Esophagus mucosa (tissue), 1 donor: ENCODE results near the gene CD72. TPM values are rescaled to one million over a fixed set of nuclear protein-coding genes. Genes with fewer than 3 reads are reported as not detected.
"Not testable (repeated sequence)": the region's sequence is repeated elsewhere in the genome, so short reads cannot be mapped to it uniquely, and the experiment has no call there.

Experiments
- ATAC-seq: fragments of 200-7000 bp; cut with Tn5 transposase; one replicate; pipeline ENCODE4 v1.9.1; 2020
- total RNA-seq: library from RNA; stranded (reverse); gene quantifications from one replicate; pipeline ENCODE4 v1.2.4, GENCODE V29; 2023
- donor health status: DM: yes; HTN: yes; CAD: no.

The CD72 gene
- total RNA-seq, 1 donor from 2014 or later, result 0.52 TPM

DNA sequence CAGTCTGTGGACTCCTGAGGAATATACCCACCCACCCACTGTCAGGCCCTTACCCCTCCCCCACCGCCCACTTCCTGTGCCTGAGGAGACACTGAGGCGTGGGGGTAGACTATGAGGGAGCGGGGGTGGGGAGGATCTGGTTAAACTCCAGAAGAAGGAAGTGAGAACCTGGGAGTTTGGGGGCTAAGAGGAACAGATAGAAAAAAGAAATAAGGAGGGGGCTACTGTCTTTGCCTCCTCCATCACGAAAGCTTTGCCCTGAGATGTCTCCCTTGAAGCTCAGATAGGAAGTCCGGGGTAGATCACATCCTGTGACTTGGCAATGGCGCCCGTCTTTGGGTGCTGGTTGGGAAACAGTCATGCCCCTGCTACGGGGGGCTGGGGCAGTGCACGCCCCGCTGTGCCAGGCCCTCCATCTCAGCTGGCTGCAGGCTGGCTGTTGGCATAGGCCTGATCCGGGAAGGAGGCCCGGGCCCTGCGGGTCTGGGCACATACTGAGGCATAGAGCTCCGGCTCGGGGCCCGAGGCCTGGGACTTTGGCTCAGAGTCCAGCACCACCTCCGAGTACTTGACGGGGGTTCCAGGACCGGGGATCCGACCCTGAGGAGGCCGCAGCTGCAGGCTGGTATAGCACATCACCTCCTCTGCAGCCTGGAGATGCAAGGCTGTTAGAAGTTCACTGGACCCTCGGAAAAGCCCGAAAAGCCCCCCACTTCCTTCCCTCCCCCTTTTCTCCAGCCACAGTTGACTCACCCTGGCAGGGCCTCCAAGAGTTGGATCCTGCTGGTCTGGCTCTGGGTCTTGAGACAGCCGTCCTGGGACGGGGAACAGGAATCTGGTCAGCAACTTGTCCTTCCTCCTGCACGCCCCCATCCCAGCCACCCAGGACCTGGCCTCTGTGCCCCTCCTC is 31.5 kb upstream of the CD72 start:
- ATAC-seq, result no peak

DNA sequence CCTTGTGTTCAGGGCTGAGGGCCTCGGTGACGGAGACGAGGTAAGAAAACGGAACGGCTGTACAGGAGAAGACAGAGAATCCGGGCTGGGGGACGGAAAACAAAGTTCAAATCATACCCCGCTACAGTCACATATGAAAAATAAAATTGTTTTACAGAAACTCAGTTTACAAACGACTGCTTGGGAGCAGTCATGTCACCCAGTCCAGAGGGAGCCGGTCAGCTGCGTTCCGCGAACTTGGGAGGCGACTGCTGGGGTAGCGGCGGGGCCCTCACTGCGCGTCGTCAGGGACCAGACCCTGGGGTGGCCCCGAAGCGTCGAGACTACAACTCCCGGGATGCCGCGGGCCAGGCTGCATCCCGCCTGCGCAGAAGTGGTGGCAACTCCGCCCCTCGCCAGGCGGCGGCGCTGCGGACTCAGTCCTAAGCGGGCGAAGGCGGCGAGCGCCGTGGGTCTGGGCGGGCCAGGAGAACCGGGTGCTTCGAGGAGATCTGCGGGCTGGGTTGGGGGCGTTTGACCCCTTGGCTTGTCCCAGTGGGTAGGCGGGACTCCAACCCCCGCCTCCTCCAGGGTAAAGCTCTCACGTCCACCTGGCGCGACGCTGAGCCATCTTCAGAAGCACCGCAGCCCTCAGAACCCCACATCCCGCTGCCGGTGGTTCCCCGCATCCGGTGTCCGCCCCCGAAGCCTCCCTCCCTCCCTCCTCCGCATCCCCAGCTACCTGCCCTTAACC is 28.5 kb upstream of the CD72 start:
- peak; percentile 95 for ATAC-seq

DNA sequence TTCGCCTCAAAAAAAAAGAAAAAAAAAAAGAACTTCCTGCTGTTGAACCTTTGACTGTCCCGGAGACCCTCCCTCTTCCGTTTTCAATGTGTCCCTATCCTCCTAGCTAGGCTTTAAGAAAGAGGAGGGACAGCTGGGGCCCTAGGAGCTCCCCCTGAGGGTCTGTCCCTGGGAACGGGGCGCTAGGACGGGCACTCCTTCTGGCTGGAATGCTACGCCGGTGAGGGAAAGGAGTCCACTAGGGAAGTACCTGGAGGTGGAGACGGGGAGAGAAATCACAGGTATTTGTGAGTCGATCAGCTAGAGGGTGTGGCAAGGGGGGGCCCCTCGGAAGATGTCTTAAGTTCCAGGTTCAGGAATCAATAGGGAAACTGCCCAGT is 27.9 kb upstream of the CD72 start:
- peak; percentile 14 for ATAC-seq

DNA sequence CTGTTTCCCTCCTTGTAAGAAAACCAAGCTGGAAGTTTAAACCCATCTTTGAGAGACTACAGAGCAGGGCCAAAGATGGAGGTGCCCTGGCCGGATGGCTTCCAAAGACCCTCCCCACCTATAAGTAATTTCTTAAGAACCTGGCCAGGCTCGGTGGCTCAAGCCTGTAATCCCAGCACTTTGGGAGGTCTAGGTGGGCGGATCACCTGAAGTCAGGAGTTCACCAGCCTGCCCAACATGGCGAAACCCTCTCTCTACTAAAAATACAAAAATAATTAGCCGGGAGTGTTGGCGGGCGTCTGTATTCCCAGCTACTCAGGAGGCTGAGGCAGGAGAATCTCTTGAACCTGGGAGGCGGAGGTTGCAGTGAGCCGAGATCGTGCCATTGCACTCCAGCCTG is 27.5 kb upstream of the CD72 start:
- ATAC-seq, result not testable (repeated sequence)

DNA sequence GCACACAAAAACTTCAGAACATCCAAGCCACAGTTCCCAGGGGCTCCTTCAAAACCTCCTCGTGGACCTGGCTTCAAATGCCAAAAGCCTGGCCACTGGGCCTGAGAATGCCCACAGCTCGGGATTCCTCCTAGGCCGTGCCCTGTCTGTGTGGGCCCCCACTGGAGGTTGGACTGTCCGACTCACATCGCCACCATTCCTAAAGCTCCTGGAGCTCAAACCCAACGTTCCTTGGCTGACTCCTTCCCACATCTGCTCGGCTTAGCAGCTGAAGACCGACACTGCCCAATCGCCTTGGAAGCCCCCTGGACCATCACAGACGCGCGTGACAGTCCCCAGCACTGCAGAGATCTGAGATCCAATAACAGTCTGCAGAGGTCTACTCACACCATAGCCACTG is 24.8 kb upstream of the CD72 start:
- no peak for ATAC-seq

DNA sequence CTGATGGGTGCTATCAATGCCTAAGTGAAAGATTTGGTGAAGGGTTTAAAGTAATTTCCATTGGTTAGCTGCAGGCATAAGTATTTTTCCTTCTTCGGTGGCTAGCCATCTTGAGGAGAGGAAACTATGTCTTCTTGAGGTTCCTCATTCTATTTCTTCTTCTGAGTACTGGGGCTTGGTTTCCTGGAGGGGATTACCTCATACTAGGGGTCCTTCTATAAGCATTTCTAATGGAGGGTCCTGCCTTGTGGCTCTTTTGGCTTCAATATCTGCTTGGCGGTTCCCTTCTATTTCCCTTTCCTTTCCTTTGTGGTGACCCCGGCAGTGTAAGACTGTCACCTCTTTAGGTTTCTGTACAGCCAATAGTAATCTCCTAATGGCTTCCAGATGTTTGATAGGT is 23.3 kb upstream of the CD72 start:
- not testable (repeated sequence) for ATAC-seq

DNA sequence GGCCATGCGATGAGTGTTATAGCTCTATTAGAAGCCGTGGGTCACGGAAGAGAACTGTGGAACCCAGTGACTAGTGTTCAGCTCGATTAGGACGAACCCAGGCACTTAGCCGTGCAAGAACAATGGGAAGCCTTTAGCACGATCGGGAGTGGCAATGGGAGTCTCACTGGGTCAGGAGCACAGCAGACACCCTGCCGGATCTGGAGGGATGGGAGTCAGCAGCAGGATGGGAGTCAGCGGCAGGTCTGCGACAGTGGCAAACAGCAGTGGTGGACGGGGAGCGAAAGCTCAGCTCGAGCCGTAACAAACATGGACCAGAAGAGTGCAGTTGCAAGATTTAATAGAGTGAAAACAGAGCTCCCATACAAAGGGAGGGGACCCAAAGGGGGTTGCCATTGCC is 22.2 kb upstream of the CD72 start:
- ATAC-seq, result not testable (repeated sequence)

DNA sequence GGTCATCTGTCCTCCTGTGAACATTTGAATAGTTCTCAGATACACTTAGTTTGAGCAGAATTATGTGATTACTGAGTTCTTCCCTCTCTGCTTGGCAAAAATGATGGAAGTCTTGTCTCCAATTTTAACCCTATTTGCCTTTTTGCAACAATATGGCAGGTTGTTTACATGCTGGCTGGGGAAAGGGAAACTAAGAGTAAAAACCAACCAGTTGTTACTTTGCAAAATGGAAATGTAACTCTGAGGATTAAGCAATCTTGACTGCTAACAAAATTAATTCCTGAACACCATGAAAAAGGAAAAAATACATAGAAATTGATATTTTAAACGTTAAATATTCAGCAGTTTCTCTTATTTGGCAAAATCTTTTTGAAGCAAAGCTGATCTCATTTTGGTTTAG is 21.4 kb upstream of the CD72 start:
- ATAC-seq, result no peak

DNA sequence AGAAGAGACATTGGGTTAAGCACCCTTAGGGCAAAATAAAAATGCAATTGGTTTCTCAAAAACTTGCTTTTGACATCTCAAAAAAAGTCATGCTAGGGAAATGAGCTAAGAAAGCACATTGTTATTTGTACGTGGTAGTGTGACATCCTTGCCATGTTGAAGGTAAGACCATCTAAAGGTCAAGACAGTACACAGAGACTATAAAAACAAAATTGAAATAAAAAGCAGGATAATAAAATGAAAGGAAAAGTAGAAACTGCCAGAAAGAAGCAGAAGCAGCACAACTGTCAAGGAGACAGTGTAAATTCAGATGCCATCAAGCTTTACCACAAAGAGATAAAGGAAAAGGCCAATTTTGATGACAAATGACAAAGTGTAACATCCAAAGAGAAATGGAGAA is 21.0 kb upstream of the CD72 start:
- ATAC-seq, result not testable (repeated sequence)

DNA sequence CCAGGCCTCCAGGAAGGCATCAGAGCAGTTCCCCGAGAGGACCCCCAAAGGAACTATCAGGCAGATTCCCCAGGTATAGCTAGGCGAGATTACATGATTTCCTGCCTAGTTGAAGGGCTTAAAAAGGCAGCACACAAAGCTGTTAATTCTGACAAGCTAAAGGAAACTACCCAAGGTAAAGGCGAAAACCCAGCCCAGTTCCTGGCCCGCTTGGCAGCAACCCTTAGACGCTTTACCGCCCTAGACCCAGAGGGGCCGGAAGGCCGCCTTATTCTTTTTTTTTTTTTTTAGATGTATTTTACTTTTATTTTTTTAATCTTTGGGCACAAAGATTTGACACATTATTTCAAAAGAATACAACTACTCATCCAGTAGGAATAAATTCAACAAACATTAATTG is 20.5 kb upstream of the CD72 start:
- not testable (repeated sequence) for ATAC-seq

DNA sequence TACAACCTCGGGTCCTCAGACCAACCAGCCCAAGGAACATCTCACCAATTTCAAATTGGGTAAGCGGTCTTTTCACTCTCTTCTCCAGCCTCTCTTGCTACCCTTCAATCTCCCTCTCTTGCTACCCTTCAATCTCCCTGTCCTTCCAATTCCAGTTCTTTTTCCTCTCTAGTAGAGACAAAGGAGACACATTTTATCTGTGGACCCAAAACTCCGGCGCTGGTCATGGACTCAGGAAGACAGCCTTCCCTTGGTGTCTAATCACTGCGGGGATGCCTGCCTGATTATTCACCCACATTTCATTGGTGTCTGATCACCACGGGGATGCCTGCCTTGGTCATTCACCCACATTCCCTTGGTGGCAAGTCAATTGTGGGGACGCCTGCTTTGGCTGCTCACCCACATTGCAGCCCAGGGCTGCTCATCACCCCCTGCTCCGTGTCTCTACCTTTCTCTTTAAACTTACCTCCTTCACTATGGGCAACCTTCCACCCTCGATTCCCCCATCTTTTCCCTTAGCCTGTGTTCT is 19.3 kb upstream of the CD72 start:
- not testable (repeated sequence) for ATAC-seq

DNA sequence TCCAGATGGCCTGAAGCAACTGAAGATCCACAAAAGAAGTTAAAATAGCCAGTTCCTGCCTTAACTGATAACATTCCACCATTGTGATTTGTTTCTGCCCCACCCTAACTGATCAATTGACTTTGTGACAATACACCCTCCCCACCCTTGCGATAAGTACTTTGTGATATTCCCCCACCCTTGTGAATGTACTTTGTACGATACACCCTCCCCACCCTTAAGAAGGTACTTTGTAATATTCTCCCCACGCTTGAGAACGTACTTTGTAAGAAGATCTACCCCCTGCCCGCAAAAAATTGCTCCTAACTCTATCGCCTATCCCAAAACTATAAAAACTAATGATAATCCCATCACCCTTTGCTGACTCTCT is 18.6 kb upstream of the CD72 start:
- not testable (repeated sequence) for ATAC-seq

DNA sequence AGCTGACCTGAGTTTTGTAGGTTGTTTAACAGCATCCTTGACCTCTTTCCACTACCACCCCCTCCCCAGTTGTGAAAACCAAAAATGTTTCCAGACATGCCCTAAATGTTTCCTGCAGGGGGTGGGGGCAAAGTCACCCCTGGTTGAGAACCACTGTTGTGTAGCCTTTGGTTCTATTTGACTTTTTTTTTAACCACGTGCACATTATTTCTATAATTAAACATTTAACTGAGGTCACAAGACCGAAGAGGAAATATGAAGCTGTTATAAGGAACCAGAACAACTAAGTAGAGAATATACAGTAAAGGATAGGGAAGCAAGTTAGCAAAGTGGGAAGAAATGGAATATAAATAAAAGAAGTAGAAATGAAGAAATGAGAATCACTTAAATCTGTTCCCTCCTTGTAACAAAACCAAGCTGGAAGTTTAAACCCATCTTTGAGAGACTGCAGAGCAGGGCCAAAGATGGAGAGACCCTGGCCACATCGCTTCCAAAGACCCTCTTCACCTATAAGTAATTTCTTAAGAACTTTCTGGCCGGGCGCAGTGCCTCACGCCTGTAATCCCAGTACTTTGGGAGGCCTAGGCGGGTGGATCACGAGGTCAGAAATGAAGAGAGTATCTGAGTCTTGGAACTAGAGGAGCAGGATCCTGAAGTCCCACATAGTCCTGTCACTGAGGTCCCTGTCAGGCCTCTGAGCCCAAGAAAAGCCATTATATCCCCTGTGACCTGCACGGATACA is 18.1 kb upstream of the CD72 start:
- ATAC-seq, result no peak

DNA sequence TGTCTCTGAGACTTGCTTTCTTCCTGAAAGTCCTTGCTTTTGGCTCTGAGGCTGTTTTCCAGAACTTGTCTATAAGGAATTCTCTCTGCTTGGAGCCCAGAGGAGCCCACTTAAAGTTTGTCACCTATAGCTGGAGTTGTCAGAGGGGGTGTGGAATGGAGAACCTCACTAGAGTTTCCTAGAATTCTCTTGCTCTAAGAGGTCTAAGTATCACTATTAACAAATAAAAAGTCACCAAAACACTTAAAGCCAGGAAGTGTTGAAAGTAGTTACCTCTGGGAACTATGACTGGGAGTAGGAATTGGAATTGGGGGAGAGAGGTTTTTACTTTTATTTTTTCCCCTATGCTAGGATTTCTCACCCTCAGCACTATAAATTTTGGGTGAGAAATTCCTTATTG is 17.5 kb upstream of the CD72 start:
- no peak for ATAC-seq

DNA sequence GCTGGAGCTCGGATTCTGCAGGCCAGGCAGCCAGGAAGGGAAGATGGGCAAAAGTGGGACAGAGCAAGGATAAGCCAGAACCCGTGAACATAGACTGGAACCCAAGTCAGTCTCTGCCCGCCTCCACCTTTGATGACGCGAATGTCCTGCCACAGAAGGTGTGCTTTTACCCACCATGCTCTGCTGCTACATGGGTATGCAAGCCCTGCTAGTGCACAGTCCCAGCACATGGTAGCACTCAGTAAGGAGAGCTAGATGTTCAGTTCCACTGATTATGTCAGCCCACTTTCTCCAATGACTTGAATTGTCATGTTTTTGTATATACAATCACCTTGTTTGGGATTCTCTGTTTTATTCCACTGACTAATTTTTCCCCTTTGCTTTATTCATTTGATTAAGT is 11.4 kb upstream of the CD72 start:
- ATAC-seq, result no peak

DNA sequence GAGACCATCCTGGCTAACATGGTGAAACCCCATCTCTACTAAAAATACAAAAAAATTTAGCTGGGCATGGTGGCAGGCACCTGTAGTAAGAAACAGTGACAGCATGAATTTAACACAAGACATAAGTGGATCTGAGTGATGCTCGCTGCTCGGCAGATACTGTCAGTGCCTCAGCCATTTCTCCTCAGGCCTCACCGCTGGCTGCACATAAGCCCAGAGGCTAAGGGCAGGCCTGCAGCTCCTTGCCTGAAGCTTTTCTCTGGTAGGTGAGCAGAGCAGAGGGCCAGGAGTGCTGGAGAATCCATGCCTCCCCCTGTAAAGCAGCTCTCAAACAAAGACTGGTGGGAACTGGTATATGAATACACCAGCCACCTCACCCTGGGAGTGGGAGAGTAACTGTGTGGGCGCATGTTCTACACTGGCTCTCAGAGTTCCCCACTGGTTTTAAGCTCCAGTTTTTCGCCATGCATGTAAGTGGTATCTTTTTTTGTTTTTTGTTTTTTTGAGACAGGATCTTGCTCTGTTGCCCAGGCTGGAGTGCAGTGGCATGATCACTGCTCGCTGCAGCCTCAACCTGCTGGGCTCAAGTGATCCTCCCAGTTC is 10.3 kb upstream of the CD72 start:
- no peak for ATAC-seq

DNA sequence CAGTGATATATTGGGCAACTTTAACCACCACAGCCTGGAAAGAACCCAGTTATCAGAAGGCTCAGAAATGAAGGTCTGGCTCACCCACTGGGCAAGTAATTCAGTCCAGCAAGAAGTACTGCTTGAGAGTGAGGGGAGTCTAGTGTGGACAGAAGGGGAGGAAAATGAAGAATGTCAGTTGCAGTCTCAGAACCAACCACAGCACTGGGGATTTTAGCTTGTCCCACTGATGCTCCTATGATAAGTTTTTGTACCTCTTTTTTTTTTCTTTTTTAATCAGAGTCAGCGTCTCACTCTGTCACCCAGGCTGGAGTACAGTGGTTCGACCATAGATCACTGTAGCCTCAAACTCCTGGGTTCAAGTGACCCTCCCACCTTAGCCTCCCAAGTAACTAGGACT is 9.4 kb upstream of the CD72 start:
- no peak for ATAC-seq

DNA sequence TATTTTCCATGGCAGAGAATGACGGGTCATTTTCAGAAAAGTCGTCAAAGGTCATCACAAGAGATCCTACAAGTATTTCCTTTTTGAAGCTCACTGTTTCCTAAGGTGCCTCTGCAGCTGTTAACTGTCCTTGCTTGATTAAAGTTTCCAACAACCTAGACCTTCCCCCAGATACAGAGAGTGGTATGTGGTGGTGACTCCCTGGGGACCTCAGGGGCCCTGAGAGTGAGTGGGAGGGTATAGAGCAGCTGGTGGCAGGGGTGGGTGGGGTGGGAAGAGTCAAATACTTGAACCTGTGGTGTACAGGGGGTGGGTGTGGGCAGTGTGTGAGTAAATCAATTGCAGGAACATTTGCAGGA is 1.6 kb upstream of the CD72 start:
- no peak for ATAC-seq

DNA sequence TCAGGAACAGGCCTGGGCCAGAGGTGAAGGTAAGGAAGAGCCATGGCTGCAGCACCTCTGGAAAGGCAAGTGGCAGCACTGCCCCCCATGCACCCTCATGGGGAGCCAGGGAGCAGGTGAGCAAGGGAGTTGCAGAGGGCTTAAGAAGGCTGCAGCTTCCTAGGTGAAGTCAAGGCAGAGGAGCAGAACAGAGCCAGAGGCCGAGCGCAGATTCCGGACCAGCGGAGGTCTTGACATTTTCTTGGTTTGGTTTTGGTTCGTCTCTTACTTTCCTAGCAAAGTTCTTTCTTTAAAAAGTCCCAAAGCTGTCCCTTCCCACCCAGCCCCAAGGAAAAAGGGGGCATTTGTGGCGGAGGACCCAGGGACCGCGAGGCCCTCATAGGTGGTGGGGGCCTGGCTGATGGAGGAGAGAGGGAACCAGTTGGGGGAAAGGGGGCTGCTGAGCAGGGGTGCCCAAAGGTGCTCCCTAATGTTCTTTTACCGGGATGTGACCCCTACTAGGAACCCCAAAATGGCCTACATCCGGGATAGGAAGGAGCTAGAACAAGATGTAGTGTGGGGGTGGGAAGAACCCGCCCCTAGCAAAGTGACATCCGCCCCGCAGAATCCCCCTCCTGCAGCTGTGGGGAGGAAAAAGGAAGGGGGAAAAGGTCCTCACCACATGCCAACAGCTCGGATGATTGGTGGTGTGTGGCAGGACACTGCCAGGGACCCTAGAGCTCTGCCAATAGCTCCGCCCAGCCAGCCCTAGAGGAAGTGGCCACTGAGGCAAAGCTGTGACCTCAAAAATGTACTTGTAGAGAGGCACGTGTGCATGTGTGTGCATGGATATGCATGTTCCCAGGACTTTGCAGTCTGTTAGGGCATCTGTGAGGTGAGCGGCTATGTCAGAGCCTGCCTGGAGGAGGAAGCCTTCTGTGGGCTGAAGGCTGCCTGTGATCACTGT is 914 bp upstream of the CD72 start:
- ATAC-seq, result peak; percentile 40

DNA sequence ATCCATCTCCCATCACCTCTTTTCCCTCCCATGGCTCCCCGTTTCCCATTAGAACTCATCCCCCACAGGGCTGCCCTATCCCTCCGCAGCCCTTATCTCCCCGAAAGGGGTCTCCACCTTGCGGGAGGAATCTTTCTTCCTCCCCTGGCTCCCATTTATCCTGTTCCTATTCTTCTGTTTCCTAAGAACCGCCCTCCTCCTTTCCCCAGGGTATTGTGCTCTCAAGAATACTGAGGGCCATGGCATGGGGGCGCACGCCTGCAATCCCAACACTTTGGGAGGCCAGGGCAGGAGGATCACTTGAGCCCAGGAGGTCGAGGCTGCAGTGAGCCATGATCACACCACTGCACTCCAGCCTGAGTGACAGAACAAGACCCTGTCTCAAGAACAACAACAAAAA is 665 bp downstream of the CD72 start:
- ATAC-seq, result no peak

DNA sequence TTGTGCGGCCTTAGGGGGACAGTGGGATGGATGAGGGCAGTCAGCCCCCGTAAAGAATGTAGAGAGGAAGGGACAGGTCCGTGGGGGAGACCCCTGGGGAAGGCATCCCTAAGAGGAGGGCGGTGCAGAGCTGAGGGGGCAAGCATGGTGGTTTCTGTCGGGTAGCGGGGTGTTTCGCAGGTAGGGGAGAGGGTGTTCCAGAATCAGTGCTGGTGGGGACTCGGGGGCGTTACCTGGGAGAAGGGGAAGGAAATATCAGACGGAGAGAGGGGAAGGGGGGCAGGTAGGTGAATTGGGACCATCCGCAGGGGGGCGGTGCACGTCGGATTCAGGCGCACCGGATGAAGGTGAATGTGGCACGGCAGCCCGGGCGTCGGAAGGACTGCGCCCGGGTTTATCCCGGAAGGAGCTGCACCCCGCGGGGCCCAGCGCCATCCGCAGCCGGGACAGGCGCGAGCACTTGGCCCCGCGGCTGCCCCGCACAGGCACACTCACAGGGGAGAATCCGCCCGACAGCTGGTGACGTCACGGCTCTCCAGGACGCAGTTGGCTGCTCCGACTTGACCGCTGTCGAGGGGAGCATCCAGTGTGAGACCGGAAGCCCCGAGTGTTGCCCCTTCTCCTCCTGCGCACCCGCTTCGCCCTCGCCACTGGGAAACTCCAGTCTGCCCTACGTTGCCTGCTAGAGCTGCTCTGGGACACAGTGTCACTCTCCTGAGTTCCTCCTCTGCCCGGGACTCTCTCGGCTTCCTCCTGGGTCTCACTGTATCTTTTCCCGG is 1.3 kb downstream of the CD72 start:
- peak; percentile 55 for ATAC-seq
